Activated T-cell treated with anti-CD3 and anti-CD28 coated beads for 1 hour (primary cell): ENCODE data around the gene ADGRD1.
"Not testable (repeated sequence)": the region's sequence is repeated elsewhere in the genome, so short reads cannot be mapped to it uniquely, and the experiment has no call there.

Source experiments
- DNase-seq: peaks from one replicate; pipeline ENCODE4 v3.0.0-alpha.2; 2020; ENCODE audit warnings: low read depth

Gene ADGRD1

DNA sequence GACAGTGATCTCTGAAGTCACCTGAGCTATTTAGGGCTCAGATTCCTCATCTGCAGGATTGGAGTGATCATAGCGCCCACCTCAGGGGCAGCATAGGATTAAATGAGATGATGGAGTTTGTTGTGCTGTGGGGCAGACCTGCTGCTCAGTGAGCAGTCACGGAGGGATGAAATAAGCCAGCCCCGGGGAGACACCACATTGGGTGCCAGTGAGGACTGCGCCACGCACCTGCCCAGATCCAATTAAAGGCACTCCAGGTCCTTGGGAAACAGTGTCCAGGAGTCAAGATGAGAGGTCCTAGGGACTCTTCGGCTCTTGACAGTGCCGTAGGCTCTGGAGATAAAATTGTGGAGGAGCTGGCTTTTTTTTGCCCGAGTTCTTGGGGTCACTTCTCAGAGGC is 166.2 kb downstream of the ADGRD1 start:
- DNase-seq = no peak

- no peak for DNase-seq
These were observed 167.1 kb downstream of the ADGRD1 start for GRCh38 chr12:131120831-131121271.

GRCh38 chr12:131121705-131122405 is 168.1 kb downstream of the ADGRD1 start:
- DNase-seq = no peak

GRCh38 chr12:131122631-131123030 is 168.9 kb downstream of the ADGRD1 start:
- no peak for DNase-seq

- no peak for DNase-seq
These were observed 170.1 kb downstream of the ADGRD1 start for GRCh38 chr12:131123817-131124216.

DNA sequence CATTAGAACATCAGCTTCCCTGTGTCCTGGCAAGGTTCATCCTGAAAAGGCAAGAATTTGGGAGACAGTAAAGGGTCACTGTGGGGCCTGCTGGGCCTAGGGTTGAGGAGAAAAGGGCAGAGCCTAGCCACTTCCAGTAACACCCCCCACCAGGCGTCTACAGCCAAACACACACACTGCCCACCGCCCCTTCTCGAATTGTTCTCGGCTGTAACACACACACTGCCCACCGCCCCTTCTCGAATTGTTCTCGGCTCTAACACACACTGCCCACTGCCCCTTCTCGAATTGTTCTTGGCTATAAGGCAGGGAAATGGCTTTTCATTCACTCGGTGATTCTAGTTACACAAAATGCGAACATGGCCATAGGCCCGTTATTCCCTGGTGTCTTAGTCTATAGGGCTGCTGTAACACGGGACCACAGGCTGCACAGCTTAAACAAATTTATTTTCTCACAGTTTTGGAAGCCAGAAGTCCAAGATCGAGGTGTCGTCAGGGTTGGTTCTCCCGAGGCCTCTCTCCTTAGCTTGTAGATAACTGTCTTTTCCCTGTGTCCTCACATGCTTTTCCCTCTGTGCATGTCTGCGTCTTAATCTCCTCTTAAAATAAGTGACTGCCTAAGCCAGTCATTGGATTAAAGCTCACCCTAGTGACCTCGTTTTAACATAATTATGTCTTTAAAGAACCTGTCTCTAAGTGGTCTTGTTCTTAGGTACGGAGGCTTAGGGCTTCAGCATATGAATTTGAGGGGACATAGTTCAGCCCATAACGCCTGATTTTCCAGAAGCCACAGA is 171.0 kb downstream of the ADGRD1 start:
- DNase-seq = no peak

DNA sequence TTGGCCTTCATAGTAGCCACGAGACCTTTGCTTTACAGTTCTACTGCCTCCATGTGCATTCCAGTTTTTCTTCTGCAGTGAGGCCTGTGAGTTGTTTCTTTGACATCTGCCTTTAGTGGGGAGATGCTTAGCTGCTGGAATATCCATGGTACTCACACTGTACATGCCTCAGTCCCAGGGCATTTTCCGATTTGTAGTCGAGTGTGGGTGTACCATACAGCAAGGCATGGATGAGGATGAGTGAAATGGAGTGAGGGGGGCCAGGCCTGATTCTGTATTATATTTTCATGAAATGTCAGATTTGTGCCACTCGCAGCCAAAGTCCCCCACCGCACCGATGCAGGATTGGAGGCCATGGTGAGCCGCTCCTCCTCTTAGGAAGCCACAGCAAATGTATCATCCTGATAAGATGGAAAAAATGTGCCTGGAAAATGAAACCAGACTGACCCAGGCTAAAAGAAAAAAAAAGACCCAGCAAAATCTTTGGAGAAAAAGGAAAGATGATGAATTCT is 173.0 kb downstream of the ADGRD1 start:
- DNase-seq = no peak

DNA sequence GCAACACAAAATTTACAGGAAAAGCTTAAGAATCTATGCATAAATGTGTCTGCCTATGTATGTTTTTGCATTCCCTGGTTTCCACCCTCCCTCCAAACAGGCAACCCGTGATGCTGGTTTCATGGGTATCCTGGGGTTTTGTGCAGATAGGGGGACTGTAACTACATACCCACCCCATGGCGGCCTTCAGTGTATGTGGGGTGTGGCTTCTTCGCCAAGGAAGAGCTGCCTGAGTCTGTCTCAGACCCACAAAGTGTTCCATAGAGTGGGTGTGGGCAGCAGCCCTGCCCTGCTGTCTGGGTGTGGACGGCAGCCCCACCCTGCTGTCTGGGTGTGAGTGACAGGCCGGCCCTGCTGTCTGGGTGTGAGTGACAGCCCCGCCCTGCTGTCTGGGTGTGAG is 174.8 kb downstream of the ADGRD1 start:
- no peak for DNase-seq

GRCh38 chr12:131128966-131129619 is 175.4 kb downstream of the ADGRD1 start:
- not testable (repeated sequence) for DNase-seq

- DNase-seq = no peak
These were observed 176.1 kb downstream of the ADGRD1 start for GRCh38 chr12:131129839-131130238.

DNA sequence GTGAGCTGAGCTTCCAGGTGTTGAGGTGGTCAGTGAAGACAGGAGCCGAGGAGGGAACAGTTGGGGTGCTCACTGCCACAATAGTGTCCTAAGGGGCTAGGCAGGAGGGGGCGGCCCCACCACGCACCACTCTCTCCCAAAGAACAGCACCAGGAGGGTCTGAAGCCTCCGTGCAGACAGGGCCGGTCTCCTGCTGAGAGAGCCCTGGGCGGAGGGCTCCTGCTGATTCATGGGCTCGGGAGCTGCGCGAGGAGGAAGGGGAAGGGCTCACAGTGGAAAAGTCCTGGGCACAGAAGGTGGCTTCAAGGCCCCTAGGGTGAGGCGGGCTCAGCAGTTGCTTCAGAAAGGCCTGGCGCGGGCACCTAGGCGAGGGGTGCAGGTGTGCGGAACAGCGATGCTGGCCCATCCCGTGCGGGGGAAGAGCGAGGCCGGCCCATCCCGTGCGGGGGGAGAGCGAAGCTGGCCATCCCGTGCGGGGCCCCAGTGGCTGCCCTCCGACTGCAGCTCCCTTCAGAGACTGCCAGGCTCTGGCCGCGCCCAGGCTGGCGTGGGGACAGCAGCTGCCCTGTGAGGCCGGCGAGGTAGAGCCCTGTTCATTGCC is 176.7 kb downstream of the ADGRD1 start:
- no peak for DNase-seq

DNA sequence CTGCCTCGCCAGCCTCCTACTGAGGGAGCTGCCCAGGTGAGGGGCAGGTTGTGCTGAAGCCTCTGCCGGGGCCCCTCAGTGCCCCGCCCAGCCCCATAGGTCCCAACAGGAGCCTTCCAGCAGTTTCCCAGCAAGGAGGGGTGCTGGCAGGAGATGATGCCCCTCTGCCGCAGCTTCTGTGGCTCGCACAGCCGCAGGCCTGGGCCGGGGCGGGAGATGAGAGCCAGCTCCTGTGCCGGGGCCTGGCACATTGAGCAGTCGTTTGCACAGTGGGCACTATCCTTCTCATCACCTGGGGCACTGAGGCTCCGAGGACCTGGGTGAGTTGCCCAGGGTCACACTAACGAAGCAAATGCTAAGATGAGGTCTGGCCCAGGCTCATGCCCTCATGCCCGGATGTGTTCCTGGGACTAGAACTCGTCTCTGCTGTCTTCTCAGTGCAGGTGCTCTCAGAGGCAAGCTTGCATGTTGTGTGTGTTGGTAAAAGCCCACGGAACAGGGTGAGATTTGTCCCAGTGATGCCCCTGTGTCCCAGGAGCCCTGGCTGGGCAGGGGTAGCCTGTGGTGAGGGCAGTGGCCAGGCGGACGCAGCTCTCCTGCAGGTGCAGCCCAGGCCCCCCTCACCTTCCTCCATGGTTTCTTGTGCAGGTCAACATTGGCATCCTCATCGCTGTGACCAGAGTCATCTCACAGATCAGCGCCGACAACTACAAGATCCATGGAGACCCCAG is 177.5 kb downstream of the ADGRD1 start:
- DNase-seq = no peak

GRCh38 chr12:131131808-131132117 is 178.1 kb downstream of the ADGRD1 start:
- DNase-seq = no peak

DNA sequence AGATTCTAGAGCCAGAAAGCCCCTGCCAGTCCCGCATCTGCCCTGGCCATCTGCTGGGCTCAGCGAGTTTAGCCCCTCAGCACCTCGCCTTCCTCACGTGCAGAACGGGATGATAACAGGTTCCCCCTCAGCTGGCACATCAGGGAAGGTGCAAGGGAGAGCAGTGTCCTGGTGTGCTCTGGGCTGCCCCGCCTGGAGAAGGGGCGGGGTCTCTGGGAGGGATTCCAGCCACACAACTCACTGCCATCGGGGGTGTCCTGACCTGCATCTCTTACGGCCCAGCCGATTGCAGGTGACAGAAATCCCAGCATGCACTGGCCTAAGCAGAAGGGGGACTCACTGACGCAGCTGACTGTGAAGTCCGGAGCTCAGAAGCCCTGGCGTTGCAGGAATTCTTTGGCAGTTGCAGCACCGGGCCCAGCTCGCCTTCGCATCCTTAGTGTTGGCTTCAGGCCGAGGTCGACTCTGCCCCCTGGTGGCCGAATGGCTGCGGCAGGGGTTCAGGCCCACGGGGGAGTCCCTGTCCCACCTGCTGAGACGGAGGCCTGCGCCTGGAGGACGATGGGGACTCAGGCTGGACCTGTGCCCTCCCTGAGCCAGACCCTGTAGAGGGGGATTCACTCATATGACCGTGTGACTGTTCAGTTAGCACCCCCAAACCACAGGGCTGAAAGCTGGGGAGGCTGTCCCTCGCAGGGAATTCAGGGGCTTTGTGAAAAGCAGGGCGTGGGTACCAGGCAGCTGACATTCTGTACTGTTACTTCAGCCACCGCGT is 178.6 kb downstream of the ADGRD1 start:
- peak; percentile 65 for DNase-seq

GRCh38 chr12:131133015-131133905 is 179.6 kb downstream of the ADGRD1 start:
- no peak for DNase-seq

DNA sequence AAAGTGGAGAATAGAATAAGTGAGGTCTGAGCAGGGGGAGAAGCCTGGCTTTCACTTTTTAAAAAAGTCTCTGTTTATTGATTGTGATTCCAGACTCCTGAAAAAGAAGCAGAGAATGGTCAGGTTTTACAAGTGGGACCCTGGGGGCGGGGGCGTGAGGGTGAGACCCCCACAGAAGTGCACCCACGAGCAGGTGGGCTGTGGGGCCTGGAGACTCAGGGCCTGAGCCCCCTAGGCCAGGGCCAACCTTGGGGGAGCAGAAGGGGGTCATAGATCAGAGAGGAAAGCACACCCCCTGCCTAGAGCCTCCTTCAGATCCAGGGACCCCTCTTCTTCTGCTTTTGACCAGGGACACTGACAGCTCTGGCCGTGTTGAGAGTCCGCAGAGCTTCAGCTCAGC is 180.3 kb downstream of the ADGRD1 start:
- DNase-seq = no peak

- DNase-seq = no peak
These were observed 181.0 kb downstream of the ADGRD1 start for GRCh38 chr12:131134523-131135310.

GRCh38 chr12:131135311-131135785 is 181.6 kb downstream of the ADGRD1 start:
- DNase-seq = no peak
